K562 (cell line): ENCODE measurements around the gene FUT9. TPM values are rescaled to one million over a fixed set of nuclear protein-coding genes. Genes with fewer than 3 reads are reported as not detected.

Experiments
- ATAC-seq: fragments of 200-7000 bp; cut with Tn5 transposase; 3 replicates; pipeline ENCODE4 v1.9.1; 2020; ENCODE audit warnings: moderate library complexity
- BruUV-seq: library from RNA; stranded (reverse); fragments of 400-500 nt; replicated peaks from 2 replicates; lab custom pipeline; 2021; lab: Mats Ljungman, UMichigan
- CTCF ChIA-PET: fragments of 300-600 bp; formaldehyde crosslinking; extraction: SDS; loops from one replicate; lab custom pipeline; 2021; ENCODE audit warnings: low intra/inter-chr PET ratio; lab: Yijun Ruan, JAX
- POLR2A ChIA-PET: fragments of 300-600, 350-650 bp; sonication (Branson Sonifier 250); formaldehyde crosslinking; extraction: SDS; loops from one replicate; lab custom pipeline; 2021; ENCODE audit warnings: antibody characterized with exemption, inconsistent platforms; lab: Yijun Ruan, JAX
- DNase-seq, 4 experiments: peaks; one replicate each; pipeline versions ENCODE4 v3.0.0 to v3.0.0-alpha.2; 2011 to 2018; ENCODE audit warnings: low spot score in 3 of 4, mixed read lengths in 3 of 4; ENCODE audit errors: extremely low read depth in 1 of 4
- FAIRE-seq: peaks from 2 replicates; lab custom pipeline; 2011; peaks lifted over from hg19 to GRCh38; lab: Jason Lieb, UNC
- H2AFZ ChIP-seq: 2 replicates; pipeline ENCODE4 v1.6.0; 2011; ENCODE audit warnings: low read depth, low read length, control low read depth, inconsistent platforms
- H3K27ac ChIP-seq: fragments of 200-600 bp; 3 replicates; pipeline ENCODE4 v1.8.0; 2011; ENCODE audit warnings: low read depth, mild to moderate bottlenecking, control low read depth, inconsistent platforms, low read length, moderate library complexity, mixed read lengths; ENCODE audit errors: extremely low read depth
- H3K27me3 ChIP-seq, 2 experiments: fragments of 300-600 bp in 1 of 2; 2 replicates in 1 of 2; 3 replicates in 1 of 2; pipeline versions ENCODE4 v1.6.0 to v1.8.0; 2011; ENCODE audit warnings: inconsistent platforms in 2 of 2, low read length in 2 of 2, mild to moderate bottlenecking in 1 of 2, mixed read lengths in 1 of 2, moderate library complexity in 1 of 2; ENCODE audit not compliant: control insufficient read depth in 2 of 2, insufficient read depth in 2 of 2
- H3K36me3 ChIP-seq: fragments of 300-600 bp; 3 replicates; pipeline ENCODE4 v1.8.0; 2011; ENCODE audit warnings: mild to moderate bottlenecking, low read length, inconsistent platforms; ENCODE audit not compliant: control insufficient read depth, insufficient read depth
- H3K4me1 ChIP-seq, 2 experiments: fragments of 200-600 bp in 1 of 2; replicated peaks in 1 of 2; 2 replicates in 1 of 2; 3 replicates in 1 of 2; pipeline versions ENCODE4 v1.5.1 to v1.8.0; 2011; ENCODE audit warnings: inconsistent platforms in 2 of 2, low read length in 2 of 2, mild to moderate bottlenecking in 1 of 2, mixed read lengths in 1 of 2, moderate library complexity in 1 of 2; ENCODE audit not compliant: control insufficient read depth in 2 of 2, insufficient read depth in 2 of 2
- H3K4me2 ChIP-seq: 2 replicates; pipeline ENCODE4 v1.6.1; 2011; ENCODE audit warnings: low read length, control low read depth, inconsistent platforms, mixed read lengths; ENCODE audit not compliant: insufficient read depth
- H3K4me3 ChIP-seq: fragments of 200-600 bp; sonication (generic), shearing (Covaris generic); 2 replicates; pipeline ENCODE4 v1.5.1; 2016; ENCODE audit warnings: control low read depth, inconsistent platforms
- H3K79me2 ChIP-seq: fragments of 200-600 bp; 3 replicates; pipeline ENCODE4 v1.8.0; 2011; ENCODE audit warnings: low read length, inconsistent platforms; ENCODE audit not compliant: control insufficient read depth, insufficient read depth
- H3K9ac ChIP-seq, 2 experiments: 2 replicates each; pipeline versions ENCODE4 v1.6.0 to v1.6.1; 2011; ENCODE audit warnings: low read depth in 2 of 2, low read length in 2 of 2, control low read depth in 1 of 2, inconsistent platforms in 1 of 2, mild to moderate bottlenecking in 1 of 2, mixed read lengths in 1 of 2; ENCODE audit not compliant: insufficient read depth in 1 of 2
- H3K9me1 ChIP-seq: one replicate; pipeline ENCODE4 v1.6.0; 2011; ENCODE audit warnings: inconsistent platforms, mild to moderate bottlenecking, low read length, moderate library complexity; ENCODE audit not compliant: control insufficient read depth, insufficient read depth
- H3K9me3 ChIP-seq: replicated peaks from 2 replicates; pipeline ENCODE4 v1.5.1; 2011; ENCODE audit warnings: low read depth, low read length, inconsistent platforms; ENCODE audit not compliant: control insufficient read depth, insufficient read depth
- H4K20me1 ChIP-seq: replicated peaks from 2 replicates; pipeline ENCODE4 v1.6.1; 2011; ENCODE audit warnings: low read length, inconsistent platforms, mixed read lengths; ENCODE audit not compliant: control insufficient read depth, insufficient read depth
- C11orf30 ChIP-seq: fragments of 450-650 bp; IDR thresholded peaks from 2 replicates; pipeline ENCODE4 v1.6.1; 2016; ENCODE audit warnings: low read depth, mild to moderate bottlenecking
- HMBOX1 ChIP-seq: sonication (generic); IDR thresholded peaks from 2 replicates; pipeline ENCODE4 v1.6.1; 2016
- POU5F1 ChIP-seq: fragments of 150-350 bp; IDR thresholded peaks from 2 replicates; pipeline ENCODE4 v1.6.1; 2014; ENCODE audit warnings: borderline replicate concordance, low read length, low read depth, mild to moderate bottlenecking; ENCODE audit not compliant: partially characterized antibody
- SP1 ChIP-seq: sonication (generic); formaldehyde crosslinking; IDR thresholded peaks from 2 replicates; pipeline ENCODE4 v1.8.1; 2022; ENCODE audit warnings: mild to moderate bottlenecking, missing genetic modification reagents
- TSC22D4 ChIP-seq: fragments of 450-650 bp; IDR thresholded peaks from 2 replicates; pipeline ENCODE4 v1.6.1; 2016; ENCODE audit warnings: missing genetic modification characterization, missing biosample characterization, control low read depth
- XRCC3 ChIP-seq: fragments of 450-650 bp; IDR thresholded peaks from 2 replicates; pipeline ENCODE4 v1.6.1; 2017; ENCODE audit warnings: mild to moderate bottlenecking, moderate library complexity
- WGBS: fragments of 100-300 bp; shearing (Covaris generic); methylation state at CpG from one replicate; pipeline ENCODE4 v1.1.6; 2016; ENCODE audit warnings: low coverage, mixed read lengths; ENCODE audit not compliant: insufficient coverage; ENCODE audit errors: missing lambda C conversion rate; 5-methylcytosine and 5-hydroxymethylcytosine counted together
- in situ Hi-C: fragments of 300-500 bp; cut with MboI; formaldehyde crosslinking; loops from 4 replicates; pipeline ENCODE4 v1.15.0; 2018; ENCODE audit warnings: inconsistent platforms, mixed read lengths
- intact Hi-C: fragments of 100-400 bp; cut with micrococcal nuclease; formaldehyde crosslinking; loops from 2 replicates; pipeline ENCODE4 v1.14.2; 2022
- polyA plus RNA-seq, 8 experiments: library from polyadenylated mRNA; depleted of rRNA in 4 of 8; stranded (reverse) in 5 of 8; unstranded in 3 of 8; fragments of >200 nt; fragmentation: Nextera tagmentation in 2 of 8; fragmentation: Illumina TruSeq in 1 of 8; extraction: Ambion mirVana in 2 of 8; extraction: Trizol in 1 of 8; gene quantifications; 2 replicates each; pipeline versions ENCODE4 v1.2.1 to v1.2.3, GENCODE V29; 2011 to 2014; ENCODE audit warnings: inconsistent platforms in 1 of 8, missing spikeins in 1 of 8
- total RNA-seq, 7 experiments: library from RNA; depleted of rRNA in 6 of 7; stranded (reverse); fragments of >200 nt in 6 of 7; fragmentation: Illumina TruSeq in 2 of 7; extraction: Trizol in 2 of 7; gene quantifications; 2 replicates each; pipeline versions ENCODE4 v1.2.1 to v1.2.3, GENCODE V29; 2011 to 2021; ENCODE audit warnings: low replicate concordance in 1 of 7
- TF ChIP-seq, protein P1 (sequence below): sonication (generic); formaldehyde crosslinking; IDR thresholded peaks from 2 replicates; pipeline ENCODE4 v1.8.0; 2023; ENCODE audit warnings: missing genetic modification reagents, mild to moderate bottlenecking, borderline replicate concordance

FUT9 gene
- total and polyA plus RNA-seq, 9 of the 15 experiments (the other 6 are each of a cell fraction or from before 2014, with no cell fraction given): not detected

DNA sequence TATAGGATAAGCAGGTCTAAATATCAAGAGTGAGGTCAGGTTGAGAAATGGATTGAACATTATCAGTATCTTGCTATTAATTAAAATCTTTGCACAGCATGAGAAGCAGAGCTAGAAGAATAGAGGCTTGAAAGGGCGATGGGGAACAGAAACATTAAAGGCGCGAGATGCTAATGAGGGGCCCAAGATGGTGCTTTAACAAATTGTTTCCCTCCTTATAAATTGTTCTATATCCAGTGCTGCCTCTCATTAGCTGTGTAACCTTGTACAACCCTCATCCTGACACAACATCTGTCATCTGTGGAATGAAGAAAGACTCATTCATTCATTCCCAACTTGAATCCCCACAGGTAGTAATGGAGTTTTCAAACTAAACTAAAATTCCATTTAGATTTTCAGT is 57.8 kb downstream of the FUT9 start:
- Histone ChIP-seq H3K4me1 (no peaks in the 10 kb centered on the region), H3K4me2 (no peak overlapping the region), H3K79me2 (no peaks in the 10 kb centered on the region), H3K27me3 (no peaks in the 10 kb centered on the region), H3K27ac (no peak overlapping the region), H3K9me3 (no peaks in the 10 kb centered on the region), H3K9me1 (no peaks in the 10 kb centered on the region), H3K9ac (no peak overlapping the region), H4K20me1 (no peaks in the 10 kb centered on the region), H2AFZ (no peak overlapping the region), H3K4me3 (no peak overlapping the region), H3K36me3 (no peaks in the 10 kb centered on the region)
- no peak for FAIRE-seq
- WGBS: 0% methylated on average over 3 of the region's 3 CpGs
- POLR2A ChIA-PET: no interaction called here
- no TSS peak for BruUV-seq
- in situ Hi-C loops: no loop called here
- CTCF ChIA-PET: no interaction called here
- no peak for ATAC-seq
- TF ChIP-seq SP1 (CRISPR knock-in tag): no peak
- TF ChIP-seq, protein P1, sequence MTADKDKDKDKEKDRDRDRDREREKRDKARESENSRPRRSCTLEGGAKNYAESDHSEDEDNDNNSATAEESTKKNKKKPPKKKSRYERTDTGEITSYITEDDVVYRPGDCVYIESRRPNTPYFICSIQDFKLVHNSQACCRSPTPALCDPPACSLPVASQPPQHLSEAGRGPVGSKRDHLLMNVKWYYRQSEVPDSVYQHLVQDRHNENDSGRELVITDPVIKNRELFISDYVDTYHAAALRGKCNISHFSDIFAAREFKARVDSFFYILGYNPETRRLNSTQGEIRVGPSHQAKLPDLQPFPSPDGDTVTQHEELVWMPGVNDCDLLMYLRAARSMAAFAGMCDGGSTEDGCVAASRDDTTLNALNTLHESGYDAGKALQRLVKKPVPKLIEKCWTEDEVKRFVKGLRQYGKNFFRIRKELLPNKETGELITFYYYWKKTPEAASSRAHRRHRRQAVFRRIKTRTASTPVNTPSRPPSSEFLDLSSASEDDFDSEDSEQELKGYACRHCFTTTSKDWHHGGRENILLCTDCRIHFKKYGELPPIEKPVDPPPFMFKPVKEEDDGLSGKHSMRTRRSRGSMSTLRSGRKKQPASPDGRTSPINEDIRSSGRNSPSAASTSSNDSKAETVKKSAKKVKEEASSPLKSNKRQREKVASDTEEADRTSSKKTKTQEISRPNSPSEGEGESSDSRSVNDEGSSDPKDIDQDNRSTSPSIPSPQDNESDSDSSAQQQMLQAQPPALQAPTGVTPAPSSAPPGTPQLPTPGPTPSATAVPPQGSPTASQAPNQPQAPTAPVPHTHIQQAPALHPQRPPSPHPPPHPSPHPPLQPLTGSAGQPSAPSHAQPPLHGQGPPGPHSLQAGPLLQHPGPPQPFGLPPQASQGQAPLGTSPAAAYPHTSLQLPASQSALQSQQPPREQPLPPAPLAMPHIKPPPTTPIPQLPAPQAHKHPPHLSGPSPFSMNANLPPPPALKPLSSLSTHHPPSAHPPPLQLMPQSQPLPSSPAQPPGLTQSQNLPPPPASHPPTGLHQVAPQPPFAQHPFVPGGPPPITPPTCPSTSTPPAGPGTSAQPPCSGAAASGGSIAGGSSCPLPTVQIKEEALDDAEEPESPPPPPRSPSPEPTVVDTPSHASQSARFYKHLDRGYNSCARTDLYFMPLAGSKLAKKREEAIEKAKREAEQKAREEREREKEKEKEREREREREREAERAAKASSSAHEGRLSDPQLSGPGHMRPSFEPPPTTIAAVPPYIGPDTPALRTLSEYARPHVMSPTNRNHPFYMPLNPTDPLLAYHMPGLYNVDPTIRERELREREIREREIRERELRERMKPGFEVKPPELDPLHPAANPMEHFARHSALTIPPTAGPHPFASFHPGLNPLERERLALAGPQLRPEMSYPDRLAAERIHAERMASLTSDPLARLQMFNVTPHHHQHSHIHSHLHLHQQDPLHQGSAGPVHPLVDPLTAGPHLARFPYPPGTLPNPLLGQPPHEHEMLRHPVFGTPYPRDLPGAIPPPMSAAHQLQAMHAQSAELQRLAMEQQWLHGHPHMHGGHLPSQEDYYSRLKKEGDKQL (CRISPR knock-in tag): no peak
- TF ChIP-seq HMBOX1: no peak
- TF ChIP-seq XRCC3: no peak
- no peak for TF ChIP-seq POU5F1
- no peak for TF ChIP-seq C11orf30
- no peak for TF ChIP-seq TSC22D4 (tag)
- no peak for DNase-seq
- intact Hi-C loops: no loop called here
